GM12878 (cell line): ENCODE results near the gene IL4. TPM values are rescaled to one million over a fixed set of nuclear protein-coding genes. Genes with fewer than 3 reads are reported as not detected.

ENCODE experiments used
- BCL3 ChIP-seq: IDR thresholded peaks from 2 replicates; pipeline ENCODE4 v1.6.1; 2011; ENCODE audit warnings: borderline replicate concordance, low read depth, mild to moderate bottlenecking, moderate library complexity, low read length; ENCODE audit not compliant: insufficient read depth, poor library complexity, severe bottlenecking
- JUND ChIP-seq: IDR thresholded peaks from 2 replicates; pipeline ENCODE4 v1.6.1; 2012; ENCODE audit warnings: low read depth, mild to moderate bottlenecking, low read length, improper control_type of control experiment, moderate library complexity
- KLF5 ChIP-seq: fragments of 450-650 bp; IDR thresholded peaks from 2 replicates; pipeline ENCODE4 v1.6.1; 2014; ENCODE audit warnings: mild to moderate bottlenecking; ENCODE audit not compliant: partially characterized antibody
- MEF2B ChIP-seq: fragments of 450-650 bp; IDR thresholded peaks from 2 replicates; pipeline ENCODE4 v1.6.1; 2018; ENCODE audit warnings: mild to moderate bottlenecking, moderate library complexity; ENCODE audit not compliant: partially characterized antibody, poor library complexity, severe bottlenecking
- POLR2AphosphoS5 ChIP-seq: IDR thresholded peaks from 2 replicates; pipeline ENCODE4 v1.6.1; 2011; ENCODE audit warnings: mild to moderate bottlenecking, low read length, inconsistent platforms
- RELA ChIP-seq: fragments of 450-650 bp; IDR thresholded peaks from 2 replicates; pipeline ENCODE4 v1.8.0; 2014; ENCODE audit warnings: borderline replicate concordance; ENCODE audit not compliant: partially characterized antibody
- SMAD5 ChIP-seq: IDR thresholded peaks from 2 replicates; pipeline ENCODE4 v1.6.1; 2016; ENCODE audit warnings: antibody characterized with exemption, low read depth
- SP1 ChIP-seq: IDR thresholded peaks from one replicate; pipeline ENCODE4 v1.6.1; 2011; ENCODE audit warnings: low read depth, low read length
- YY1 ChIP-seq: IDR thresholded peaks from 2 replicates; pipeline ENCODE4 v1.6.1; 2011; ENCODE audit warnings: low read depth, mild to moderate bottlenecking, low read length
- ZBED1 ChIP-seq: IDR thresholded peaks from 2 replicates; pipeline ENCODE4 v1.6.1; 2016; ENCODE audit warnings: borderline replicate concordance
- polyA plus RNA-seq, 11 experiments: library from polyadenylated mRNA; depleted of rRNA in 4 of 11; unstranded in 6 of 11; stranded (reverse) in 5 of 11; fragments of >200 nt; fragmentation: Nextera tagmentation in 4 of 11; fragmentation: Illumina TruSeq in 1 of 11; extraction: Ambion mirVana in 4 of 11; extraction: Trizol in 1 of 11; gene quantifications; 1 replicate in 1 of 11; 2 replicates in 10 of 11; pipeline versions ENCODE4 v1.2.1 to v1.2.3, GENCODE V29; 2011 to 2016; ENCODE audit warnings: inconsistent platforms in 2 of 11, missing spikeins in 2 of 11, low read depth in 1 of 11
- total RNA-seq, 4 experiments: library from RNA; depleted of rRNA in 3 of 4; stranded (reverse); fragments of >200 nt in 3 of 4; fragmentation: Illumina TruSeq in 1 of 4; extraction: Trizol in 1 of 4; gene quantifications; 2 replicates each; pipeline versions ENCODE4 v1.2.1 to v1.2.3, GENCODE V29; 2013 to 2021
- TF ChIP-seq, protein P1 (sequence below): fragments of 450-650 bp; IDR thresholded peaks from 2 replicates; pipeline ENCODE4 v1.6.1; 2017; ENCODE audit warnings: mild to moderate bottlenecking, moderate library complexity
- TF ChIP-seq, protein P2 (sequence below): fragments of 450-650 bp; IDR thresholded peaks from 2 replicates; pipeline ENCODE4 v1.6.1; 2017; ENCODE audit warnings: antibody characterized with exemption, mild to moderate bottlenecking, moderate library complexity
- TF ChIP-seq, protein P3 (sequence below): fragments of 450-650 bp; formaldehyde crosslinking; IDR thresholded peaks from 2 replicates; pipeline ENCODE4 v1.4.0; 2022; ENCODE audit warnings: mild to moderate bottlenecking, moderate library complexity

IL4 gene
- total and polyA plus RNA-seq, 10 of the 15 experiments (the other 5 are each of a cell fraction or from before 2014, with no cell fraction given): 0.20 to 0.80 (median 0.50) TPM; not detected in 7

DNA sequence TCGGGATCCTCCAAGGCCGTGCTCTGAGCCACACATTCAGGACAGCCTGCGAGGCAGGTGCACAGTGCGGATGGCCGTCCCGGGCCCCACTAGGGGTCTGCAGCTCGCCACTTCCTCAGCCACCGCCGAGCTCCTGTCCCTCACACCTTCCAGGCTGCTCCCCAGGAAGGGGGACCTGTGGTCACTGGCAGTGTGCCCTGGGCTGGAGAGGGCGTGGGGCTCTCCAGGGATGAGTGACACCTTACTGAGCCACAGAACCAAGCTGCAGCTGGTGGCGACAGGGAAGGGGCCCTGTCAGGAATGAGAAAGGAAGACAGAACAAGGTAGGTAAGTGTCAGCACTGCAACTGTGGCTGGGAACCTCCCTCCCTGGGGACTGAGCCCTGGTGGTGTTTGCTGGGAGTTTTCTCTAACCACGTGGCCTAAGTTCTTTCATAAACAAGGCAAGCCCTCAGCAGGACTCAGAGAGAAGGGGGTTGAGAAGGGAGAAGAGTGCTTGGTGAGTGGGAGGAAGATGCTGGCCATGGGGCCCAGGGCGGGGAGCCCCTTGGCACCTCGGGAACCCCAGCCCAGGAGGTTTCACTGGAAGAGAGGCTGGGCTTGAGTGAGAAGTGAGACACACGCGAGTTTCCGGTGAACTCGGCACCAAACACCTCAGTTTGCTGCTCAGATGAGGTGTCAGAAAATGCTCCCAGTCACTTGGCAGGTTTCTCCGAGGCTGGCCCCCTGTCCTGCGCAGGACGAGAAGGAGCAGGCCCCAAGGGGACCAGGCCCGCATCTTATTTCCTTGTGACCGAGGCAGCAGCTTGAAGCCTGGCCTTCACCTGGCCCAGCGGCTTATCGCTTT lies 10.6 kb upstream of the IL4 start (continued):
- TF ChIP-seq, protein P1, sequence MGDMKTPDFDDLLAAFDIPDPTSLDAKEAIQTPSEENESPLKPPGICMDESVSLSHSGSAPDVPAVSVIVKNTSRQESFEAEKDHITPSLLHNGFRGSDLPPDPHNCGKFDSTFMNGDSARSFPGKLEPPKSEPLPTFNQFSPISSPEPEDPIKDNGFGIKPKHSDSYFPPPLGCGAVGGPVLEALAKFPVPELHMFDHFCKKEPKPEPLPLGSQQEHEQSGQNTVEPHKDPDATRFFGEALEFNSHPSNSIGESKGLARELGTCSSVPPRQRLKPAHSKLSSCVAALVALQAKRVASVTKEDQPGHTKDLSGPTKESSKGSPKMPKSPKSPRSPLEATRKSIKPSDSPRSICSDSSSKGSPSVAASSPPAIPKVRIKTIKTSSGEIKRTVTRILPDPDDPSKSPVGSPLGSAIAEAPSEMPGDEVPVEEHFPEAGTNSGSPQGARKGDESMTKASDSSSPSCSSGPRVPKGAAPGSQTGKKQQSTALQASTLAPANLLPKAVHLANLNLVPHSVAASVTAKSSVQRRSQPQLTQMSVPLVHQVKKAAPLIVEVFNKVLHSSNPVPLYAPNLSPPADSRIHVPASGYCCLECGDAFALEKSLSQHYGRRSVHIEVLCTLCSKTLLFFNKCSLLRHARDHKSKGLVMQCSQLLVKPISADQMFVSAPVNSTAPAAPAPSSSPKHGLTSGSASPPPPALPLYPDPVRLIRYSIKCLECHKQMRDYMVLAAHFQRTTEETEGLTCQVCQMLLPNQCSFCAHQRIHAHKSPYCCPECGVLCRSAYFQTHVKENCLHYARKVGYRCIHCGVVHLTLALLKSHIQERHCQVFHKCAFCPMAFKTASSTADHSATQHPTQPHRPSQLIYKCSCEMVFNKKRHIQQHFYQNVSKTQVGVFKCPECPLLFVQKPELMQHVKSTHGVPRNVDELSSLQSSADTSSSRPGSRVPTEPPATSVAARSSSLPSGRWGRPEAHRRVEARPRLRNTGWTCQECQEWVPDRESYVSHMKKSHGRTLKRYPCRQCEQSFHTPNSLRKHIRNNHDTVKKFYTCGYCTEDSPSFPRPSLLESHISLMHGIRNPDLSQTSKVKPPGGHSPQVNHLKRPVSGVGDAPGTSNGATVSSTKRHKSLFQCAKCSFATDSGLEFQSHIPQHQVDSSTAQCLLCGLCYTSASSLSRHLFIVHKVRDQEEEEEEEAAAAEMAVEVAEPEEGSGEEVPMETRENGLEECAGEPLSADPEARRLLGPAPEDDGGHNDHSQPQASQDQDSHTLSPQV: peak; percentile 16
- TF ChIP-seq SP1 (peak; percentile 58), POLR2AphosphoS5 (peak; percentile 89), RELA (peak; percentile 90), YY1 (peak; percentile 53; the same call in 1 of the 2 replicates), MEF2B (peak; percentile 100), SMAD5 (0 out of 2 replicates have a peak, but pooled peaks have one; percentile 58), JUND (0 out of 2 replicates have a peak, but pooled peaks have one; percentile 21), KLF5 (peak; percentile 78), BCL3 (peak; percentile 99), ZBED1 (peak; percentile 60)
- TF ChIP-seq, protein P2, sequence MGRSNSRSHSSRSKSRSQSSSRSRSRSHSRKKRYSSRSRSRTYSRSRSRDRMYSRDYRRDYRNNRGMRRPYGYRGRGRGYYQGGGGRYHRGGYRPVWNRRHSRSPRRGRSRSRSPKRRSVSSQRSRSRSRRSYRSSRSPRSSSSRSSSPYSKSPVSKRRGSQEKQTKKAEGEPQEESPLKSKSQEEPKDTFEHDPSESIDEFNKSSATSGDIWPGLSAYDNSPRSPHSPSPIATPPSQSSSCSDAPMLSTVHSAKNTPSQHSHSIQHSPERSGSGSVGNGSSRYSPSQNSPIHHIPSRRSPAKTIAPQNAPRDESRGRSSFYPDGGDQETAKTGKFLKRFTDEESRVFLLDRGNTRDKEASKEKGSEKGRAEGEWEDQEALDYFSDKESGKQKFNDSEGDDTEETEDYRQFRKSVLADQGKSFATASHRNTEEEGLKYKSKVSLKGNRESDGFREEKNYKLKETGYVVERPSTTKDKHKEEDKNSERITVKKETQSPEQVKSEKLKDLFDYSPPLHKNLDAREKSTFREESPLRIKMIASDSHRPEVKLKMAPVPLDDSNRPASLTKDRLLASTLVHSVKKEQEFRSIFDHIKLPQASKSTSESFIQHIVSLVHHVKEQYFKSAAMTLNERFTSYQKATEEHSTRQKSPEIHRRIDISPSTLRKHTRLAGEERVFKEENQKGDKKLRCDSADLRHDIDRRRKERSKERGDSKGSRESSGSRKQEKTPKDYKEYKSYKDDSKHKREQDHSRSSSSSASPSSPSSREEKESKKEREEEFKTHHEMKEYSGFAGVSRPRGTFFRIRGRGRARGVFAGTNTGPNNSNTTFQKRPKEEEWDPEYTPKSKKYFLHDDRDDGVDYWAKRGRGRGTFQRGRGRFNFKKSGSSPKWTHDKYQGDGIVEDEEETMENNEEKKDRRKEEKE: no peak
- TF ChIP-seq, protein P3, sequence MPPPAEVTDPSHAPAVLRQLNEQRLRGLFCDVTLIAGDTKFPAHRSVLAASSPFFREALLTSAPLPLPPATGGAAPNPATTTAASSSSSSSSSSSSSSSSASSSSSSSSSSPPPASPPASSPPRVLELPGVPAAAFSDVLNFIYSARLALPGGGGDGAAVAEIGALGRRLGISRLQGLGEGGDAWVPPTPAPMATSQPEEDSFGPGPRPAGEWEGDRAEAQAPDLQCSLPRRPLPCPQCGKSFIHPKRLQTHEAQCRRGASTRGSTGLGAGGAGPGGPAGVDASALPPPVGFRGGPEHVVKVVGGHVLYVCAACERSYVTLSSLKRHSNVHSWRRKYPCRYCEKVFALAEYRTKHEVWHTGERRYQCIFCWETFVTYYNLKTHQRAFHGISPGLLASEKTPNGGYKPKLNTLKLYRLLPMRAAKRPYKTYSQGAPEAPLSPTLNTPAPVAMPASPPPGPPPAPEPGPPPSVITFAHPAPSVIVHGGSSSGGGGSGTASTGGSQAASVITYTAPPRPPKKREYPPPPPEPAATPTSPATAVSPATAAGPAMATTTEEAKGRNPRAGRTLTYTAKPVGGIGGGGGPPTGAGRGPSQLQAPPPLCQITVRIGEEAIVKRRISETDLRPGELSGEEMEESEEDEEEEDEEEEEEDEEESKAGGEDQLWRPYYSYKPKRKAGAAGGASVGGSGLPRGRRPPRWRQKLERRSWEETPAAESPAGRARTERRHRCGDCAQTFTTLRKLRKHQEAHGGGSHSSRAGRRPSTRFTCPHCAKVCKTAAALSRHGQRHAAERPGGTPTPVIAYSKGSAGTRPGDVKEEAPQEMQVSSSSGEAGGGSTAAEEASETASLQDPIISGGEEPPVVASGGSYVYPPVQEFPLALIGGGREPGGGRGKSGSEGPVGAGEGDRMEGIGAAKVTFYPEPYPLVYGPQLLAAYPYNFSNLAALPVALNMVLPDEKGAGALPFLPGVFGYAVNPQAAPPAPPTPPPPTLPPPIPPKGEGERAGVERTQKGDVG (CRISPR knock-in tag): no peak
